GM21528 (cell line): Measurements from ENCODE around the gene GALNT10.

ENCODE experiments used
- ATAC-seq: cut with Tn5 transposase; IDR thresholded peaks from one replicate; pipeline ENCODE4 v1.9.1; 2021; ENCODE audit warnings: mild to moderate bottlenecking, moderate library complexity; ENCODE audit not compliant: unreplicated experiment, low FRiP score

GALNT10 gene

DNA sequence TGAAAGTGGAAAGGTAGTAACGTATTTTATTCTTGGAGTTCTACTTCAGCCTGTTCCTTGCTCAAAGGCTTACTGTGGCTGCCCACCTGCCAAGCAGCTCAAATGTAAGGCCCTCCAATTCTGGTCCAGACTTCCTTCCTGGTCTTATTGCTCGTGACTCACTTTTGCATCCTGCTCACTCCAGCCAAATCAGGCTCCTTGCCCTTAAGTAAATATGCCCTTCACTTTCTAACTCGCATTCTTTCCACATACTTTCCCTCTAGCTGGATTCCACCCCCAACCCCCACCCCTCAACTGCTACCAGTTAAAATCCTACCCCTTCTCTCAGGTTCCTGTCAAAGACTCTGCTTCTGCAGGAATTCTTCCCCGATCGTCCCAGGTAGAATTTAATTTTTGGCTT is 96.6 kb downstream of the GALNT10 start:
- ATAC-seq = no peak

DNA sequence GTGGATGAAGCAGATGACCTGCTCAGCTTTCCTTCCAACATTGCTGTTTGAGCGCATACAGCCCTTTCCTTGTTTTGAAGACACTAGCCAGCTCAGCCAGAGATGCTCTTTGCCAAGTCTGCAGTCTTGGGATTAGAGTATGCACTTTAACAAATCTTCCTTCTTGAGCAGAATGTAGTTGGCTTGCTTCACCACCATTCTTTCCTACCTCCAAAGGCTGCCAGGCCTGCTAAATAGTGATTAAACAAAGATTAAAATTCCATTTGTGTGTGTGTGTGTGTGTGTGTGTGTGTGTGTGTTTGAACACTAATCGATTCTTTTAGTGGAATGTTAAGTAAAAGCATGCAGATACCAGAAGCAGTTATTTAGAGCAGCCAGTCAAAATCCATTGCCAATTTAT is 97.6 kb downstream of the GALNT10 start:
- no peak for ATAC-seq

DNA sequence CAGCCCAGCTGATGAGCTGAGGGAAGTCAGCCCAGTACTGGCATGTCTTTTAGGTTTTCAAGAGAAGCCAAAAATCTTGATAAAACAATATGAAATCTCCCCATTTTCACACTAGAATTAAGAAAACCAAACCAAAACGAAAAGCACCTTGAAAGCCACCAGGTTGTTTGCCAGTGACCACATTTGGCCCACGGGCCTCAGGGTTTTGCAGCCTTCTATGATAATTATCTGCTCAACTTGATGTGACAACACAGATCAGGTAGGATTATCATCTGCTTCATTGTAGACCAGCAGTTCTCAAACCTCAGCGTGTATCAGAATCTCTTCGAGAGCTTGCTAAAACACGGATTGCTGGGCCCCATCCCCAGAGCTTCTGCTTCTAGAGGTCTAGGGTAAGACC is 101.4 kb downstream of the GALNT10 start:
- ATAC-seq = no peak

DNA sequence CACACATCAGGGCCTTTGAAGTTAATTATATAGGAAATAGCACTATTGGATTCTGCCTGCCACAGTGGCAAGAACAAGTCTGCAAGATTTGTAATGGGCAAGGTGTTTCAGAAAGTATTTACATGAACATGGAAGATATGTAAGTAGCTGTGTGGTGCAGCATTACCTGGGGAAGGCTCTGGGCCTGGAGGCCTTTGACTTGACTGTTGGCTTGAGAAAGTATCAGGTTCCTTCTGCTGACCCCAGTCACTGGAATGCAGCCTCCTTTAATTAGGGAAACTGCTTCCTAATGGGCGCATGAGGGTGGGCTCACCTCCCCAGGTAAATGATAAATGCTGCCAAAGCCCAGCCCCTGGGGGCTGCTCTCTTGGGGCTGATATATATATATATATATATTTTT is 102.7 kb downstream of the GALNT10 start:
- no peak for ATAC-seq

DNA sequence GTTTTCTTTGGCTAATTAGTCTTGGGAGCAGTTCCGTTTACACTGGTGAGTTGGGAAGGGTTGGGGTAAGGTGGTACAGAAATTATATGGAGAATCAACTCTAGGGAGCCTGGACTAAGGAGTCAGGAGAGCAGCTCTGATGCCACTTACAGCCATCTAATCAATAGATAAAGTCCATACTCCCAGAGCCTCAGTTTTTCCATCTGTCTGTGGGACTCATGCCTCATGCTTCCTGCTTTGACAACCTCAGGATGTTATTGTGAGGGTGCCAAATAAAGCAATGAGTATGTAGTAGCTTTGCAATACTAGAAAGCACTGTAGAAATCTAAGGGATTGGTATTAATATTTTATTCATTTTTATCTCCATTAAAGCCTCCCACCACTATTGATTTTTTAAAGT is 105.0 kb downstream of the GALNT10 start:
- no peak for ATAC-seq

DNA sequence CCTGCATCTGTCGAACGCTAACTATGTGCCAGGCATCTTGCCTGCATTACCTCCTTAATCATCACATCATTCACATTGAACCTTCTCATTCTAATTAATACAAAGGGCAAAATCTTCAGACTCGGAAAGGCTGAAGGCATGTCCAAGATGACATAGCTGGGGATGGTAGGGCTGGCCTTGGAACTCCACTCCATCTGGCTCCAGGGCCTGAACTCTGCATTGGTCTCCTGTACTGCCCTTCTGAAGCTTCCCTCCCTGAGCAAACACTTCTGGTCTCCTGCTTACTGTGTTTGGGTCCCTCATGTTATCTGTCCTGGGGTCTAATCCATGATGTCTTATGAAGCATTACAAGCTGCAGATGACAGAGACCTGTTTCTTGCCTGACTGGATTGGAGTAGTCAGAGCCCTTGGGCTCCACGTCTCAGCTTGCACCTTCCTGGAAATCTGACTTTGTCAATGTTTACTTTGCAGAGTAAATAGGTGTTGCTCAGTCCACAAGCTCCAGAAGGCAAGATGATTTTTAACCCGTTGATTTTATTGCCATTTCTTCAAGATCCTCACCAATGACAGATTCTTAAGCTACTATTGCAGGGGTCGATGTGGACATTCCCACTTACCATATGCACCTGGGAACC is 106.1 kb downstream of the GALNT10 start:
- ATAC-seq = no peak

DNA sequence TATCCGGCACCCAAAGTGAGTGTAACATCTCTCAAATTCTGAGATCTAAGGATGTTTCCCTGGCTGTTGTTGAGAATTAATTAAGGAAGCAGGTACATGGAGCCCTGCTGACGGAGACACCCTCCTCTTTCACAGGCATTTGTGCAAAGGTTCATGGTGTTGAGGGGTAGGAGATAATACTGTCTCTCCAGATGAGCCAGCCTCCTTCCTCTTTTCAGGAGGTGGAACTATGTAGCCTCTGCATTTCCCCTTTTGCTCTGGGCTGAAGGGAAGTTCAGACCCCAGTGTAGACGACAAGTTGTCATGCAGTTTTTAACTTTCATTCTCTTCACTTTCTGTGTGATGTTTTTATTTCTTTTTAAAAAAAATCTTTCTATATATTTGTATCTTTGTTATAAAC is 107.5 kb downstream of the GALNT10 start:
- no peak for ATAC-seq

DNA sequence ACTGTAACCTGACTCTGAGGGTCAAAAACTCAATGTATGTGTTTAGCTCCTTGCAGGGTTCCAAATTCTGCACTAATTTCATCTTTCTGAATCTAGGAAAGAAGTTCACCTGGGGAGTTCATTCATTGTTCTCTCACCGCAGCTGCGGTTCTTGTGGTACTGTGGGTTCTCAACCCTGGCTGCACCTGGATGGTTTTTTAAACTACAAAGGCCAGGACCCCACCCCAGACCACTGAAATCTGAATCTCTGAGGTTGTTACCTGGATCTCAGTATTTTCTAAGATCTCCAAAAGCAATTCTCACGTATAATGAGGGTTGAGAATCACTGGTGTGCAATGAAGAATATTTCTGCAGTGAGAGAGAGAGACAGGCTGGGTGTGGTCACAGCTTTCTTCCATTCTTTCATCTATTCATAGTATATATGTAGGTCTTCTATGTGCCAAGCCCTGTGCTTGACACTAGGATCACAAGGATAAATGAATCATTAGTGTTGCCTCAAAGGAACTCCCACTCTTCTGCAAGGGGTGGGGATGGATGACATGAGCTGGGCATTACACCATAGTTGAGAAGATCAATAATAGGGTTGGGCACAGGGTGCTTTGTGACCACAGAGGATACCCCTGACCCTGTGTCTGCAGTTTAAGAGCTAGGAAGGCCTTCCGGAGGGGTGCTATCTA is 109.8 kb downstream of the GALNT10 start:
- no peak for ATAC-seq

DNA sequence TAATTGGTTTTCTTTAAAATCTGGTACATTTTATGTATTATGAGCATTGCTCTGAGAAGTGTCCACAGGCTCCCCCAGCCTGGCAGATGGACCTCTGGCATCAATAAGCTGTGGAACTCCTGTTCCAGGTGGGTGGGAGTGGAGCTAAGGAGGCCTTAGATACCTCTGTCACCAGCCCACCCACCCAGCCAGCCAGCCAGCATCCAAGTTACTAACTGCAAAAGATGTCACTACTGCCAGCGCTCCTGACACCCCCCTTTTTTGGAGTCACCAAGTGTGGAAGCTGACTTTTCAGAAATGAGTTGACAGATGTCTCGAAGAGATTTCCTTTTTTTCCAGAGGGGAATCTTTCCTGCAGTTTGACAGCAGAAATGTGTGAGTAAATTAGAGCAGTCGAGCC is 111.2 kb downstream of the GALNT10 start:
- ATAC-seq = no peak

DNA sequence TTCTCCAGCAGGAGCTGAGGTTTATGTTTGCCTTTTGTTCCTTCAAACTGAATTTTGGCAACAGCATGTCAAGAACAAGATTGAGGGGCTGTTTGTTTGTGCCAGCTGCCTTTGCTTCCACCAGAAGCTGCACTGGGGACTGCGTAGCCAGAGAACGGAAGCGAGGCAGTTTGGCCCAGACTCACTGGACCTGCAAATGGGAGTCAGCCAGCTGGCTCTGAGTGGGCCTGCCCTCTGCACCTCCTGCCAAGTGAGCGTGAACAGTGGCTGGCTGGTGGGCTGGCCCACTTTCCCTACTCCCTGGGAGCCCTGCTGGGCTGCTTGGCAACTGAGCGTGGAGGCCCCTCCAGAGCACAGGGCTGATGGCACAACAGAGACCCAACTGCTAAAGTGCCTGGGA is 111.6 kb downstream of the GALNT10 start:
- no peak for ATAC-seq

DNA sequence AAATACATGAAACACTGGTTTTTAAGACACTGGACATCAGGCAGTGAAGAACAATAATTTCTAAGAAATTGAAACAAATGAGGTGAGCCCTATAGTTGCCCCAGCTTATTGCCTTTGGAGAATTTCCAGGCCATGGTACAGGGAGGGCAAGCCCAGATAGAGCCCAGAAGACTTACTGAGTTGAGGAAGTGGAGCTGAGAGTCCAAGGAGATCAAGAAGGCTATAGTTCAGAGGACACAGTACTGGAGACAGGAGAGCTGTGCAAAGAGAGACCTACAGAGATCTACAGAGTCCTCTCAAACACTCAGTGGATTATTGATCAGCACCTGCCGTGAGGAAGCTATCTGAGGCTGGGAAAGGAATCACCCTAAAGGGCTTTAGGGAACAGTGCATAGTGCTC is 112.6 kb downstream of the GALNT10 start:
- ATAC-seq = no peak

DNA sequence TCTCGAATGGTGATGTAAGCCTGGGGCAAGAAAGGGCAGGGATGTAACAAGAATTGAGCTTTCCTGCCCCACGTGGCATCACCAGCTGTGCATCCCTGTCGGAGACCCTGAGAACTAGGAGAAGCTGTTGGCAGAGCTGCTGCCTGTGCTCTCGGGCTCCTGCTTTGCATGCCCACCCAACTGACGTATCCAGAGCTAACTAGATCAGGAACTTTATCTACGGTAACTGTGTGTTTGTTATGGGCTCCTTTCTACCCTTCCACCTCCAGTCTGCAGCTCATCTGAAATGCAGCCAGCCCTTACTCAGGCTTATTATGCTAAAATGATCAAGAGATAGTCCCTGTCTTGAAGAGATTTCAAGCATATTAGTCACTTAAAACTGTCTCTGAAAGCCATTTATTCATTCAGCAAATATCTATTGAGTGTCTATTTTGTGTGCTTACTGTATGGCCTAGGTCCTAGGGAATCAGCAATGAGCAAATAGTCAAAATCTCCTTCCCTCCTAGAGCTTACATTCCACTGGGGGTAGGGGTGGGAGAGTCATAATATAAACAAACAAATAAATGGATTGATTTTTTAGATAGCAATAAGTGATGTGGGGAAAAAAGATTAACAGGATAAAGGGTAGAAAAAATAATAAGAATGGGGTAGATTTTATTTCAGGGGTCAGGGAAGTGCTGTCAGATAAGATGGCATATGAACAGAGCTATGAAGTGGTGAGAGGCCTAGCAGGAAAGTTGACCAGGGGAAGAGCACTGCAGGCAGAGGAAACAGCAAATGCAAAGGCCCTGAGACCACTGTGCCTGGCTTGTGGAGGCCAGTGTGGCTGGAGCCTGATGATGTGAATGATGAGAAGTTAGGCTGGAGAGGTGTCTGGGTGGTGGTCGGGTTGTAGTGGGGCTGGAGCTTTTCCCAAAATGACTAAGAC is 118.2 kb downstream of the GALNT10 start:
- ATAC-seq = no peak

DNA sequence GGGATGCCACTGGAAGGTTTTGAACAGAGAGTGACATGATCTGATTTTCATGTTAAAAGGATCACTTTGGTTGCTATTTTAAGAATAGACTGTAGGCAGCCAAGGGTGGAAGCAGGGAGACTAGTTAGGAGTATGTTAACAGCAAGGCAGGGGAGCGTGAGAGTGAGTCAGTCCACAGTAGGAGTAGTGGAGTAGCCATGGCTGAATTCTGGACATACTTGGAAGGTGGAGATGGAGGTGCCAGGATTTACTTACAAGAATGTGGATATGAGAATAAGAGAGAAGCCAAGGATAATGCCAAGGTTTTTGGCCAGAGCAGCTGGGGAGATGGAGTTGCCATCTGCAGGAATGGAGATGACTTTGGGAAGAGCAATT is 118.8 kb downstream of the GALNT10 start:
- ATAC-seq = no peak

DNA sequence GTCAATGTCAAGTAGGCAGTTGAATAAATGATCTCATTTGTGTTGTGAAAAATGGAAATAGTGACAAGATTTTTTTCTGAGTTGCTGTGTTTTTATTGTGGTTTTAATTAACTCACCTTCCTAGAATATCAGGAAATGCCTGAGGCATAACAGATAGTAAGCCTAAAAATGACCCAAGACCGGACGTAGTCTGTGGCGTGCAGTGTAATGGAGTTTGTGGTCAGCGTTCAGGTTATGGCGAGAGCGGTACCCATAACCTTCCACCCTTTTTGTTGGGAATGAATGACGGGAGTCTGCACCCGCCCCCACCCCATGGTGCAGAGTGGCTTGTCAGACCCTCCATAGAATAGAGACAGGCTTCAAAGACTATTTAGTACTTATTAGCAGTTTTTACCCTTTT is 119.3 kb downstream of the GALNT10 start:
- ATAC-seq = no peak

DNA sequence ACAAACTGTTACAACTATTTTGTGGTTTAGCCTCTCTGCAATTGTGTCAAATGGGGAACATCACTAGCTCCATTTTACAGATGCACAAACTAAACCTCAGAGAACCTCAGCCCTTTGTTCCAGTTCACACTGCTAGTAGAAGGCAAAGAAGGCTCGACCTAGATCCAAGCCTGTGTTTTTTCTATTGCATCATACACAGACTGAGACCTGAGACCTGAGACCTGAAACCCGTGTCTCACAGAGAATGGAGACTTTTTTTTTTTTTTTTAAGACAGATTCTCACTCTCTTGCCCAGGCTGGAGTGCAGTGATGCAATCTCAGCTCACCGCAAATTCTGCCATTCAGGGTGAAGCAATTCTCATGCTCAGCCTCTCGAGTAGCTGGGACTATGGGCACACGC is 120.8 kb downstream of the GALNT10 start:
- peak; percentile 60 for ATAC-seq

DNA sequence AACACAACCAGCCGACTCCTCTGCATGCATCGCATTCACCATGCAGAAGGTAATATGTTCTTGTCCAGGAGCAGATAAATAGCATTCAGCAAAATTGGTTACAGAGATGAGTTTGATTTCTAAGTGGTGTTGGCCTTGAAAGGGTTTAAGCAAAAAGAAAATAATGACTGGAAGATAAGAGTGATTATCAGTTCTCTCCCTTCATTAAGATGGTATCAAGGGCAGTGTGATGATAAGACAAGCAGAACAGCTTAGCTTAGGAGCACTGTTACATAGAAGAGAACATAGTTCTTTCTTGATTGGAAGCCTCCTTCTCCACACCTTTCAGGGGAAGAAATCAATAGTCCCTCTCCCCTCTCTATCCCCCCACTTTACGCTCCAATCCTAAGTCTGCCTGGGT is 121.5 kb downstream of the GALNT10 start:
- ATAC-seq = no peak

DNA sequence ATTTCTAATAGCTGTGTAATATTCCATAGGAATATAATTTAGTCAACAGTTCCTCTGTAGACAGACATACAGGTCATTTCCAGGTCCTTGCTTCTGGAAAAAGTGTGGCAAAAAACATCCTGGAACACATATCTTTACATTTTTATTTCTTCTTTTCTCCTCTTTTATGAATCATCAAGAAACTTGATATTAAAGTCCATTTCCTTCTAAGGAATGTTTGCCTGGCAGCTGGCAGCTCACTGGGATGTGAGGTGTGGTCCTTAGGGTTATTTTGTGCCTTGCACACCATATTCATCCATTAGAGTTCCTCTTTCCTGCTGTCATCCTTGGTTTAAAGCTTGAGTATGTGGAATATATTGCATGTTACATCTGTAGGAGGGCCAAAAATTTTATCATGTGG is 122.0 kb downstream of the GALNT10 start:
- no peak for ATAC-seq

DNA sequence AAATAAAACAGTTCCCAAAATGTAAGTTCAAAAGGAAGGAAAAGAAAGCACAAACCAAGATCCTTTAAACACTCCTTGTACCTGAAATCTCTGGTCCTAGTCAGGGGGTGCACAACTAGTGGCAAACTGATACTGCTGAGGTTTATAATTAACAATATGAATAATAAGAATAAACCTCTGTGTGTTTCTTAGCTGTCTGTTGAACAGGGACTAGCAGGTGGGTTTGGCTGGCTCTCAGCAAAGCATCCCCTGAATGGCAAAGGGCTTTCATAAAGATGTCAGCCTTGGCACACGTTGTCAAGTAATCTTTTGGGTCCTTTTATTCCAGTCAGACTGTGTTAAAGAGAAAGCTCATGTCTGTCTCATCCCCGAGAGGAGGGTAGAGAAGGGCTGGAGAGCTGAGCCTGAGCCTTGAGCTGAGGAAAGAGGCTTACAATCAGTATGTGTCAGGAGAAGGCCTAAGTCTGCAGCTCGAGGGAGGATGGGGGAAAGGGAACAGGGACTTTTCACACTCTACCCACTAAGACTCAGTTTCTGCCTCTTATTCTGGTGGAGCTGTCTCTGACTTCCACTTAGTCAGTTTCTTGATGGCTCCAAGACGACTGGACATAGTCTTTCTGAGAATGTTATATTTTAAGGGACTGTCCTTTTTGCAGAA is 123.0 kb downstream of the GALNT10 start:
- ATAC-seq = no peak

DNA sequence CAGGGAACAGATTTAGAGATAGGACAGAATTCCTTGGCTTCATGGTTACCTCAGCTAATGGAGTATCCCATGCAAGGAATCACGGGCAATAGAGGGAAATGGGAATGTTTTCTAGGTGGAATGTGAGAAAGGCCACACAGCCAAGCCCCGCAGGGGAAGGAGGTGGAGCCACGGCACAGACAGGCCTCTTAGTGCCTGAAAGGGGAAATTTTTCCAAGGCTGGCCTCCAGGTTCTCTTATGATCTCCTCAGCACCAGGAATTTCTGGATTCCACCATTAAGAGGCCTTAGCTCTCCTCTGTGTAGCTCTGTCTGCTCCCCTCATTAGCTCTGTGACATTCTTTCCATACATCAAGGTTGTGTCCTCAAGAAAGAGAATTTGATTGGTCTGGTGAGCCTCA is 124.7 kb downstream of the GALNT10 start:
- ATAC-seq = no peak

DNA sequence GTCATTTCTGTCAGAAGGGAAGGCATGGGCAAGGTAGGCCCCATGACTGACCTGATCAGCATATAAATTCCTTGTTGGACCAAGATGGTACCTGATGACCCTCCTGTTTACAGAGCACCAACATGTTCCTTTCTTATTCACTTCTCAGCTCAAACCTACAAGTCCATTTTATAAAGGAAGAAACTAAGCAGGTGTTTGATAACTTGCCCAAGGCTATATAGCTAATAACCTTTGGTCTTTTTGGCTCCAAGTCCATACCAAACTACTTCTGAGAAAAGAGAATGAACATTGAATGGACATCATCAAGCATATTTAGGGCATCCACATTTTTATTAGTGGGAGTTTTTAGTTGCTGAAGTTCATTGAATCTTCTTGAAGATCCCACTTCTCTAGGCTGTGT is 125.2 kb downstream of the GALNT10 start:
- no peak for ATAC-seq
